Stomach (tissue), 9 donors: ENCODE results near the gene MARCOL. TPM values are rescaled to one million over a fixed set of nuclear protein-coding genes. Genes with fewer than 3 reads are reported as not detected.

Experiments
- DNase-seq, 2 donors: peaks; one replicate each; pipeline versions ENCODE4 v3.0.0 to v3.0.0-alpha.2; 2013 to 2019
- H3K27ac ChIP-seq, 5 donors: fragments of 200-600 bp in 4 of 5; sonication (generic) in 4 of 5; one replicate each; pipeline ENCODE4 v1.5.1; 2013 to 2019; ENCODE audit warnings: mild to moderate bottlenecking in 1 of 5, moderate library complexity in 1 of 5
- H3K27me3 ChIP-seq, 3 donors: fragments of 200-600 bp; sonication (generic); one replicate each; pipeline ENCODE4 v1.5.1; 2017 to 2019; ENCODE audit warnings: mixed run types in 1 of 3
- H3K36me3 ChIP-seq, 4 donors: fragments of 200-600 bp; sonication (generic); 1 replicate in 3 of 4; 2 replicates in 1 of 4; pipeline ENCODE4 v1.5.1; 2016 to 2019
- H3K4me1 ChIP-seq, 4 donors: fragments of 200-600 bp; sonication (generic); one replicate each; pipeline ENCODE4 v1.5.1; 2016 to 2019
- H3K4me3 ChIP-seq, 4 donors: fragments of 200-600 bp; sonication (generic) in 3 of 4; one replicate each; pipeline ENCODE4 v1.5.1; 2016 to 2019; ENCODE audit warnings: mild to moderate bottlenecking in 1 of 4
- H3K9me3 ChIP-seq, 4 donors: fragments of 200-600 bp; sonication (generic); one replicate each; pipeline ENCODE4 v1.5.1; 2016 to 2019
- CTCF ChIP-seq, 7 experiments: fragments of 450-650 bp in 4 of 7; fragments of 200-600 bp in 3 of 7; sonication (generic) in 3 of 7; IDR thresholded peaks; one replicate each; pipeline ENCODE4 v1.5.1; 2016 to 2019; ENCODE audit warnings: antibody characterized with exemption in 7 of 7, control low read depth in 2 of 7, mild to moderate bottlenecking in 1 of 7
- POLR2AphosphoS5 ChIP-seq, 3 donors: sonication (generic); formaldehyde crosslinking; IDR thresholded peaks; one replicate each; pipeline ENCODE4 v1.6.1; 2016; ENCODE audit warnings: antibody characterized with exemption in 3 of 3
- WGBS, 5 donors: extraction: QIAGEN DNeasy Blood & Tissue Kit in 3 of 5; methylation state at CpG; one replicate each; pipeline versions ENCODE4 v1.1.5 to v1.1.7; 2013 to 2018; 5-methylcytosine and 5-hydroxymethylcytosine counted together
- intact Hi-C: fragments of 100-400 bp; cut with DNase I; formaldehyde crosslinking; loops from one replicate; pipeline ENCODE4 v1.15.1; 2023; ENCODE audit warnings: low total_unique reads
- polyA plus RNA-seq, 3 donors: library from polyadenylated mRNA; stranded (reverse); fragments of 200-250 nt; gene quantifications; one replicate each; pipeline ENCODE4 v1.2.3, GENCODE V29; 2013
- small RNA-seq, 4 donors: library from RNA; depleted of rRNA; stranded (forward); fragments of <200 nt; gene quantifications; one replicate each; pipeline ENCODE3, GENCODE V24; 2016
- total RNA-seq, 5 donors: library from RNA; depleted of rRNA; stranded (reverse); fragments of >200 nt; gene quantifications; one replicate each; pipeline versions ENCODE4 v1.1.0 to v1.2.3, GENCODE V29; 2014 to 2016
- donor health status: healthy with polysubstance abuse.
- donor health status: Bipolar disorder and iron deficiency.
- donor health status: healthy.

Gene MARCOL
- total and polyA plus RNA-seq, 8 donors = not detected

- peak in 1 of 2 donors; percentile 36 for DNase-seq
- no peaks in the 10 kb centered on the region for H3K4me1 ChIP-seq
- intact Hi-C loops = no loop called here
- H3K36me3 ChIP-seq = no peaks in the 10 kb centered on the region
- no peaks in the 10 kb centered on the region for H3K27me3 ChIP-seq
- H3K9me3 ChIP-seq = no peaks in the 10 kb centered on the region
- H3K4me3 ChIP-seq = no peak overlapping the region
- WGBS, 5 donors = 65 to 70% (median 69%) methylated on average over 6 of the region's 6 CpGs
- no peak overlapping the region for H3K27ac ChIP-seq
- no peak for TF ChIP-seq POLR2AphosphoS5 (IDR thresholded peaks at IDR 0.05)
- TF ChIP-seq CTCF (IDR thresholded peaks at IDR 0.05) = peak in 4 of 7 experiments; percentile 24 to 42 (median 32)
Observed at GRCh38 chr5:148290271-148291195, 52.2 kb downstream of the MARCOL start.

Small RNAs within 50 kb of the gene (small RNA-seq; reads per million reads assigned to genes)
- 0 reads per million in 4 donors for gene HMGN1P16

Other genes with a start within 250 kb of the MARCOL start
- 1 to 10 TPM in 3 of 5 donors, under 1 TPM in 1, not detected in 1; 0.45 to 4.4 (median 2.0) TPM for gene SPINK5, start 174.5 kb upstream of the MARCOL start, total RNA-seq
- 100 to 1,000 TPM in 1 of 3 donors, 1 to 10 TPM in 1, under 1 TPM in 1; 0.75 to 117 (median 2.6) TPM for gene SPINK5, start 174.5 kb upstream of the MARCOL start, polyA plus RNA-seq
- gene SPINK14, start 70.0 kb upstream of the MARCOL start, total RNA-seq = not detected
- not detected for gene SPINK14, start 70.0 kb upstream of the MARCOL start, polyA plus RNA-seq
- gene SPINK6, start 35.5 kb upstream of the MARCOL start, total RNA-seq = not detected
- gene SPINK6, start 35.5 kb upstream of the MARCOL start, polyA plus RNA-seq = not detected
- gene SPINK13, start 30.3 kb downstream of the MARCOL start, total RNA-seq = 1 to 10 TPM in 1 of 5 donors, not detected in 4; 1.5 TPM
- gene SPINK13, start 30.3 kb downstream of the MARCOL start, polyA plus RNA-seq = 1 to 10 TPM in 2 of 3 donors, not detected in 1; 1.4 to 9.3 TPM
- not detected for gene SPINK7, start 73.9 kb downstream of the MARCOL start, total RNA-seq
- 10 to 100 TPM in 1 of 3 donors, 1 to 10 TPM in 1, not detected in 1; 4.9 to 55.8 TPM for gene SPINK7, start 73.9 kb downstream of the MARCOL start, polyA plus RNA-seq
- not detected for gene SPINK9, start 97.0 kb downstream of the MARCOL start, total RNA-seq
- gene SPINK9, start 97.0 kb downstream of the MARCOL start, polyA plus RNA-seq = not detected
- 100 to 1,000 TPM in 2 of 5 donors, 10 to 100 TPM in 3; 16.3 to 119 (median 45.5) TPM for gene FBXO38, start 145.4 kb downstream of the MARCOL start, total RNA-seq
- 10 to 100 TPM; 10.7 to 15.6 (median 11.4) TPM for gene FBXO38, start 145.4 kb downstream of the MARCOL start, polyA plus RNA-seq